ENCODE data around the gene TMEM132A.

Gene TMEM132A

DNA sequence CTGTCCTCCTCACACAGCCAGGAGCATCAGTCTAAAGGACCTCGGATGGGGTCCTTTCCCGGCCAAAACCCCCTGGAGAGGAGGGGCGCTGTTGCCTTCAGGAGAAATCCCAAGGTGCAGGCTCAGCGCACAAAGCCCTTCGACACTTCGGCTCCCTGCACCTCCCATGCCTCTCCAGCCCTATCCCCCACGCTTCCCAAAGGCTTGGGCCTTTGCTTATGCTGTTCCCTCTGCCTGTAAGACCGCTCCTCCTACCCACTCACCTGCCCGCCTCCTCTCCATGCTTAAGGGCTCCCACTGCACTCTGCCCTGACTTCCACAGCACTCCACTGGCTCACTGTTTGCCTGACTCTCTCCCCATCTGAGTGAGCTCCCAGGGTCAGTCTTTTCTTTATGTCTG, 14.2 kb downstream of the TMEM132A start:
- DNase-seq: no peak

DNA sequence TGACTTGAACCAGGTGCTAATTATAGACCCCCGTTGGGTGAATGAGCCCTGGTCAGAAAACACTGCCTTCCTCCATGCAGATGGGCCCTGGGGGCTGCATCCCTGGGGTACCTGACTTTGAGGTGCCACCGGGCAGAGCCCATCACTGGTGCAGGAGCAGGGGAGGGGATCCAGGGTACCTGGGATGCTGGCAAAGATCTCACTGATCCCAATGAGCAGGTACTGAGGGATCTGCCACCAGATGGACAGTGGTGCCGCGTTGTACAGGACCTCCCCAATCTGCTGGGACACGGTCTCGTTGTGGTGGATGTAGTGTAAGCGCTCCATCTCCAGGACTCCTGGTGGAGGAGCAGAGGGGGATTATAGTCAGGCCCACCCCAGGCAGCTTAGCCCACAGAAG, 15.0 kb downstream of the TMEM132A start:
- DNase-seq: no peak

DNA sequence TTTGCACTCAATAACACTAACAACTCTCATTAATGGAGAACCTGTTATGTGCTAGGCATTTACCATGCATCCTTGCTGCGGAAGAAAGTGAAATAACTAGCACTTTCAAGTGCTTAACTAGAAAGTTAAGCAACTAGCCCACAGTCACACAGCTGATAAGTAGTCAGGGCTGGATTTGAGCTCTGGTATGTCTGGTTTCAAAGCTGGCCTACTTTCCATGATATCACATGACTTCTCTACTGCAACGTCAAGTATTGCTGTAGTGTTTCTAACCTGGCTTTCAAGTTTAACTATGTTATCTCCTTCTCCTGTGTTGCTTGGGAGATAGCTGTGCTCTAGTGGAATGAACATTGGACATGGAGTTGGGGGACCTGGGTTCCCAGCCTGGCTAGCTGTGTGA, 15.6 kb downstream of the TMEM132A start:
- DNase-seq: no peak

DNA sequence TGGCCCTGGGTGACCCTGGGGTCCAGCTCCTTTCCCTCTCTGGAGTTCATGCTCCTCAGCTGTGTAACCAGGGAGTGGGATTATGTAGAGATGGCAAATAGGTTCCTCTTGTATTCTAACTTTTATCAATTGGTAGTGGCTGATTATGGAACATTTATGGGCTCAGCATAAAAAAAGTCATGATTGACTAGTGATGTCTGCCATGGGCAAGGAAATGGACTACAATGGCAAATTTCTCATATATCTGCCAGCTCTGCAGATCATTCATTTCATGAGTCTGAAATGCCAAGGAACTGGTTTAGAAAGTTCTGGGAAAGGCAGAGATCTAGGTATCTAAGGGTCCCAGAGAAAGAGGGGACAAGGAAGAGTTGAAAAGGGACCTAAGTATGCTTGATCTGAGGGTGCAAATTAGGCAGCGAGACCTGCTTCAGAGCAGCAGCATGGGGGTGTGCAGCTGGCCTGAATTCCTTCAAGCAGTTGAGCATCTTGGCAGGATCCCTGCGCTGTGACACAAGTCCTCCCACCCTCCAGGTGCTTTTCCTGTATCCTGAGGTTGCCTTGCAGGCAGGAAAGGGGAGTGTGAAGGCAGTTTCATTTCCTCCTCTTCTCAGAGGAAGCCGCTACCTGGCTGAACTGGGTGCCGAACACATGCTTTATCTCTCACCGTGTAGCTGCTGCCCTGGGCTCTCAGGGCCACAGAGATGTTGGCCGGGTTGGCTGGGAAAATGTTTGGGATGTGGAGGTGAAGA, 17.3 kb downstream of the TMEM132A start:
- no peak for DNase-seq

DNA sequence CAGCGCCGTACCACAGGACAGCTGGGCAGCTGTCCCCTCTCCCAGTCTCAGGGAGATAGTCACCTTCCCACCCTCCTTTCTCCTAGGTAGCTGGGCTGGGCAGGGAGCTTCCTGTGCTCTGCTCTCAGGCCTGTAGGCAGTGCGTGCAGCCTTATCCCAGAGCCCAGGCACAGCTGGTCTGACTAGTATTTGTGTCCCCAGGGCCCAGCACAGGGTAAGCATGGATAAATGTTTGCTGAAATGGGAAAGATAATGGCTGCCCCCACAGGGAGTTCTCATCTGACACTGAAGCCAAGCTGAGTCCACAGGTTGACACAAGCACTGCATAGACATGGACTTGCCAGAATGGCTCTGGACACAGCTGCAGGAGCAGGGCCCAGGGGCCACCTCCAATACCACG, 18.0 kb downstream of the TMEM132A start:
- no peak for DNase-seq

DNA sequence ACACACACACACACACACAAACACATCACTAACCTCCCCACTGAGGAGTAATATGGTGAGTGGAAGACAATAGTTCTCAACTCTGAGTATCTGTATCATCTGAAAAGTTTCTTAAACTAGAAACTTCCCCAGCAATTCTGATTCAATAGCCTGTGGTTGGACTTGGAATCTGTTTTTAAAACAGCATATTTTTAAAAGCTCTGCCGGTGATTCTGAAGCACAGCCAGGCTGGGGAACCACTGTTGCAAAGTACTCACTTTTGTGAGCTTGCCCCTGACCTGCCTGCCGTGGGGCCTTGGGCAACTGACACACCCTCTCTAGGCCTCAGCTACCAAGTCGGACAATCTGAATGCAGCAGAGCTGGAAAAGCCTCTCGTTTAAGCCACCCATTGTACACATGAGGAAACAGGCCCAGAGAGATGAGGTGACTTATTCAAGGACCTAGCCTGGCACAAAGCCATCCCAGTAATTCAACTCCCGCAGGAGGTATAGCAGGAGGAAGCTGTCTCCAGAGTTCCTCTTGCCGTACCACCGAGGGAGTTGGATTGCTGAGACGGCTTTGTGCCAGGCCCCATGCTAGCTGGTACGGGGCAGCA, 18.8 kb downstream of the TMEM132A start:
- DNase-seq: no peak

DNA sequence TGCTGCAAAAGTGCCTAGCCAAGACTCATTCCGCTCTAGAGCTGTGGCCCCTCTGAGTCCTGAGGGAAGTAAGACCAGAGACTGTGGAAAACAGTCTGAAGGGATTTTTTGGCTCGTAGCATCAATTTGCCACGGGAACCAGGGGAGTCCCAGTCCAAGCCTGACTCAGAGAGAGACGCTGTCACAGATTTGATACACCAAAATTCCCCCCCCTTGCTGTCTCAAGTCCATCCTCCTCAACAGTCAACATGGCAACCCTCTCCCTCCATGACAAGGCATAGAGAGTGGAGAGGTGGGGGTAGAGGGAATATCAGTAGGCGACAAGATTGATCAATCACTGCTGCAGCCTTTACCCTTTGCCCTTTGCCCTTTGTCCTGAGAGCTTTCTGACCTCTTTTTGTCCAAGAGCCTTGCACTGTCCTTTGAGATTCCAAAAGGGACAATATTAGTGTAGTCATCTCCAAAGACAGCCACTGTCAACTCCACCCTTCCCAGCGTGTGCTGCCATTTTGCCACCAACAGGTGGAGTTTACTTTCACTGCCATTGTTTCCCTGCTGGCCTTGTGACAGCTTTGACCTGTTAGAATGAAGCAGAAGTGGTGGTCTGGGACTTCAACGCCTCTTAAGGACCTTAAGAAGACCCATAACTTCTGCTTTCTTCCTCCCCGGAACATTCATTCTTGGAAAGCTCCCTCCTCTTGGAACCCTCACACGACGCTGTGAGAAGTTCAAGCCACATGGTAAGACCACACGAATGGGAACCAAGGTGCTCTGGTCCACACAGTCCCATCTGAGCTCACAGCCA, 20.4 kb downstream of the TMEM132A start:
- no peak for DNase-seq

DNA sequence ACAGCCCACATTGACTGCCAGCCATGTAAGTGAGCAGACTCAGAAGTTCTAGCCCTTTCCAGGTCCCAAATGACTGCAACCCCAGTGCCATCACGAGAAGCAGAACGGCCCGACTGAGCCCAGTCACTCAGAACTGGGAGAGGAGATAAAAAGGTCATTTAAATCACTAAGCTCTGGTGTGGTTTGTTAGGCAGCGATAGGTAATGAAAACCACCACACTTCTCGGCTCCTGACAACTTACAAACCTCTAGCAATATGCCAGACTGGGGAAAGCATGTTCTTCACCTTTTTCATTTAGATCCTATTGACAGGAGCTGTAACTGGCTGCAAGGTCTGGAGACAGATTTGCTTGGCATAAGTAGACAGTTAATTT, 21.0 kb downstream of the TMEM132A start:
- no peak for DNase-seq

DNA sequence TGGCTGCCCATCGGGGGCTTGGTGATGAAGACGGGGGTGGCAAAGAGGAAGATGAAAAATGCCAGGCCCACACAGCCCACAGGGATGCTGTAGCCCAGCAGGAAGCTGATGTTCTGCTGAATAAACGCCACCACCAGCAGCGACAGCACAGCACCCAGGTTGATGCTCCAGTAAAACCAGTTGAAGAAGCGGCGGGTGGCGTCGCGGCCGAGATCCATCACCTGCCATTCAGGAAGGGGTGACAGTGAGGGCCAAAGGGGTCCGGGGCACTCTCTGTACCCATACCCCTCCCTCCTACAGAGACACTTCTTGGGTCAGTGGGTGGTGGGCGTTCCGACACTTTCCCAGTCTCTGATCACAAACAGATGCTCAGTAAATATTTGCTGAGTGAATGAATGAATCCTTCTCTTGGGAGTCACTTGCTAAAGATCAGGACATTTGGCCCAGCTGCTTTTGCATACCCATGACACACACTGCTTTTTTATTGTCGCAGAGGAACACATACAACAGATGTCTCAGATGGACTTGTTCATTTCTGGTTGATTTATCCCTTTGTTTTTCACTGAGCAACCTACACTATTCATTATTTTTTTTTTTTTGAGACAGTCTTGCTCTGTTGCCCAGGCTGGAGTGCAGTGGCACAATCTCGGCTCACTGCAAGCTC, 22.5 kb downstream of the TMEM132A start:
- DNase-seq: no peak

DNA sequence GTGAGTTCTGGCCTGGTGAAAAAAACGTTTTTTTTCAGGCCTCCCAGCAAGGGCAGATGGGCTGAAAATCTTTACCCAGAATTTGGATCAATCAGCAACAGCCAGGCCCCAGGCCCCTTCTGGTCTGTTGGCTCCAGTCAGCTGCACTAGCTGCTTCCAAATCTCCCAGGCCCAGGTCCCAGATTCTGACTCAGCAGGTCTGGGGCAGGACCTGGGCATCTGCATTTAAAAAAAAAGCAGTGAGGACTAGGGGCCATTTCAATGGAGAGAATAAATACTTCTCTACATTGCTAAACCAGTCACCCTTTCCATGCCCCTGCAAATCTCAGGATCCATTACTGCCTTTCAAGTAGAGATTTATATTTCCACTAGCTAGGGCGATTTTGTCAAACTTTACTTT, 23.4 kb downstream of the TMEM132A start:
- DNase-seq: no peak

DNA sequence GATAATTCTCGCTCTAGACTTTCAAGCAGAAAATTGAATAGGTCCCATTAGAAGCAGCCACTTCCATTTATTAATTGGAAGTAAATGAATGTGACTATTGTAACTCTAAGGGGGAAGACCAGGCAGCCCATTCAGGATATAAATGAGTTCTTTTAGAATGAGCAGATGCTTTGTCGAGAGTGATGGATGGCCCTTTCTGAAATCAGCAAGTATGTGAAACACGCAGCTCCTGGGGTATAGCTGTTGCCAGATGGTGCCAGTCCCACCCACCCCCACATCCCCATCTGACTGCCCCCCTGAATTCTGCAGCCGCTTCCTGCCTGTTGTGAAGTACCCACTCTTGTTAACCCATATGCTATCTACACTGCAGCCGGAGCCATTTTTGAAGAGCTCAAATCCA, 24.0 kb downstream of the TMEM132A start:
- DNase-seq: no peak

DNA sequence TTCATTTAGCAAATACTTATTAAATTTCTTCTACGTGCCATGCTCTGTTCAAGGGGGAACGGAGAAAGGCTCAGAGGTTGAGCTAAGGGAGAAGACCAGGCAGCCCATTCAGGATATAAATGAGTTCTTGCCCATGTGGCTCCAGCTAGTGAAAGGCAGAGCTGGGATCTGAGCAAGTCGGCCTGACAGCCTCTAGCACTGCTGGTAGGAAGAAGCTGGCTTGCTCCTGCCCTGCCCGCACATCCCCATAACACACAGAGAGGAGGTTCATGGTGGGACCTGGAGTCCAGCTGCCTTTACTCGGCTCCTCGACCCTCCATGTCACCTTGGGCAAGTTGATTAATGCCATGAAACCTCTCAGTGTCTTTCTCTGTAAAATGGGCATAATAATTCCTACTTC, 25.8 kb downstream of the TMEM132A start:
- no peak for DNase-seq

DNA sequence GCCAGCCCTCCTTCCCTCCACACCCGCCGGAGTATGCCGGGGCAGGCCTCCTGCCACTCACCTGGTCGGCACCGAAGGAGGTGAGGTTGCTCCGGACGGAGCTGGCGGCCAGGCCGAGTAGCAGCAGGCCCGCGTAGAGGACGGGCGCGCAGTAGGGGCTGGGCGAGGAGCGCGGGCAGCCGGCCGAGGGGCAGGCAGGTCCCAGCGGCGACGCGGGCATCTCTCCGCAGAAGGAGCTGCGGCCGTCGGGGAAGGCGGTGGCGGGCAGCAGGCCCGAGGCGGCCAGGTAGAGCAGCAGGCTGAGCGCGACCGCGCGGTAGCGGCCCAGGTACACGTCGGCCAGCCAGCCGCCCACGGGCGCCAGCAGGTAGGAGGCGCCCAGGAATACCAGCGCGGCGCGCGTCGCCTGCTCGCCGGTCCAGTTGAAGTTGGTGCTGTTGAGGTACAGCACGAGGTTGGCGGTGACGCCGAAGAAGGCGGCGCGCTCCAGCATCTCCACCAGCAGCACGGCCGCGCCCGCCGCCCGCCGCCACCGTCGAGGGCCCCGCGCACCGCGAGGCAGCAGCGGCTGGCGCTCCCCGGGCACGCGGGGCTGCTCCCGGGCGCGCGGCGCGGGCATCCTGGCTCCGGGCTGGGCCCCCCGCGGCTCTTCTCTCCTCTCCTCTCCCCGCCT, 26.8 kb downstream of the TMEM132A start:
- DNase-seq: no peak

DNA sequence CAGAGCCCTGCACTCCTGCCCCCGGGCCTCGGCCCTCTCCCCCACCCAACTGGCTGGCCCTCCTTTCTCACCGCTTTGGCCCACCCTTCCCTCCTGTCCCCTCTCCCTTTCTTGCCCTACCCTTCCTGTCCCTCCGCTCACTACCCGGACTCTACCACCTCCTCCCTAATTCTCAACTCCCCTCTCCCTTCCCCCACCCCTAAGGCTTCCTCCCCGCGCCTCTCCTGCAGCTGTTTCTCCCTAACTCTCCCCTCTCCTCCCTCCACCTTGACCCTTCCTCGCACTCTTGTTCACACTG, 27.3 kb downstream of the TMEM132A start:
- DNase-seq: no peak

DNA sequence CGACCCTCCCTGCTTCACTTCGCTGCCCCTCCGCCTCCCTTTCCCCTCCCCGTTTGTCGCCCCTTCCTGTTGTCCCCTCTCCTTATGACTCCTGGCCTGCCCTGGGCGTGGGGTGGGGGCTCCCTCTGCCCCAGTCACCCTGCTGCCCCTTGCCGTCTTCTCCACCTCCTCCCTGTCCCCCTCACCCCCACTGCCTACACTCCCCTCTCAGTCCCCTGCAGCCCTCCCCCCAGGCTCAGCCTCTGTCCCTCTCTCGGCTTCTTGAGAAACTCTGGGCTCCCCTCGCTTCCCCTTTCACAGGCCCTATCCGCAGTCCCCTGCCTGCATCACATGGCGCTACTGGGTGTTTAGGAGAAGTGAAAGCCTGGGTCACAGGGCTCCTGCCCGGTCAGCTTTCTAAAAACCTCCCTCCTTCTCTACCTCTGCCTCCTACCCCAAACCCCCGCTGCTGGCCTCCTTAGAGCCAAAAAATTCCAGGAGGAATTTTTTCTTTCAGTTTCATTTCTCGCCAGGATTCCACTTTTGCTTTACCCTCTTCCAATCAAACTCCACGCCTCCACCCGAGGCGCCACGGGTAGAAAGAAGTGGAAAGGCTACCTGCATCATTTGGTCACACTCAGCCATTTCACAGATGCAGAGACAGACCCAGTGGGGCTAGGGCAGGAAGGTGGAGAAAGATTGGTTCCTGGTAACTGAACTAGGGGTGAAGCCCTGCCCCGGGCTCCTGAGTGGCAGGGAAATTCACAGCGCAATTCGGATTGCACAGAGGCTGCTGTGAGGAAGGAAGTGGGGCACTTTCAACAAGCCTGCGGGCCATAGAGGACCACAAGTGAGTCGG, 27.9 kb downstream of the TMEM132A start, which contains the start of gene SLC15A3:
TSS of gene SLC15A3 (minus strand) at position 273 of the 838 bp plus-strand sequence. CDS start 625 bp downstream, outside the sequence.
- DNase-seq: peak; percentile 29

DNA sequence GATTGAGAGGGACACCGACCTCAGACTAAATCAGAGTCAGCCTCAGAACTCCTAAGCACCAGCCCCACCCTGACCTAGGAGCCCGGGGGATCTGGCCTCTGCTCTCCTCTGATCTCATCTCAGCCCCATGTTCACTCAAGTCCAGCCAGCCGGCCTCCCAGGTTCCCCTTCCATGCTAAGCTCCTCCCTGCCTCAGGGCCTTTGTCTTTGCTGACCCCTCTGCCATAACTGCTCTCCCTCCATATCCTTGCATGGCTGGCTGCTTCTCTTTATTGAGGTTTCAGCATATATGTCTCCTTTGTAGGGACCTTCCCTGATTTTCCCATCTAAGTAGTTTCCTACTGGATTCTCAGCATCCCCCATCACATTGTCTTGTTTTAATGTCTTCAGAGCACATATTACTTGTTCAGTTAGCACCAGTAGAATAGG, 28.5 kb downstream of the TMEM132A start:
- no peak for DNase-seq

DNA sequence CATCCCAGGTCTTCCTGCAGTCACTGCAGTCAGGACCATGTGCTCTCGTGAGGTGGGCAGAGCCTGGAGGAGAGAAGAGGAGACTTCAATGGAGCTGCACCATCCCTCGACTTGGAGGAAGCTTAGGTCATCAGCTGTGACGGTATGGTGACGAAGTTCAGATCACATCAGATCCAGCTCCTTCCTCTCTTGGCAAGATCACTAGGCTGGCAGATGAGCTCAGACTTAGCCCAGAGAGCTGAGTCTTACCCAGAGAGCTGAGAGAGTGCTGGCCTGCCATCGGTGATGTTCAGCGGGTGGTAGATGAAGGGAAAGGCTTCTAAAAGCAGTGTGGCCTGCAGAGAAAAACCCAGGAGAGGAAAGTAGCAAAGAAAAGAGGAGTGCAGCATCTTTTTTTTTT, 29.5 kb downstream of the TMEM132A start:
- no peak for DNase-seq

DNA sequence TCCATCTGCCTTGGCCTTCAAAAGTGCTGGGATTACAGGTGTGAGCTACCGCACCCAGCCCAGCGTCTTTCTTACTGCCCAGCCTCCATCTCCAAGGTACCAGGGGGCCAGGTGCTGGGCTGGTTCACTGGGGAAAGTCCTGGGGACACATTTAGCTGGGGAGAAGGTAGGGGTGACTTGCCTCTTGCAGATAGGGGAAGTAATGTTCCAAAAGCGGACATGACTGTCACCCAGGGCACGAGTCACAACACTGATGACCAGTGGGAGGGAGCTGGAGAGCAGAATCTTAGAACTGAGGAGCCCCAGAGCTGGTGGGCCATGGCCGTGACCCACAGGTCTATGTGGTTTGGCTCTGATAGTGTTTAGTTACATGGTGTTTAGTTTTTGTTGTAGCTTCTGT, 30.2 kb downstream of the TMEM132A start:
- DNase-seq: no peak

DNA sequence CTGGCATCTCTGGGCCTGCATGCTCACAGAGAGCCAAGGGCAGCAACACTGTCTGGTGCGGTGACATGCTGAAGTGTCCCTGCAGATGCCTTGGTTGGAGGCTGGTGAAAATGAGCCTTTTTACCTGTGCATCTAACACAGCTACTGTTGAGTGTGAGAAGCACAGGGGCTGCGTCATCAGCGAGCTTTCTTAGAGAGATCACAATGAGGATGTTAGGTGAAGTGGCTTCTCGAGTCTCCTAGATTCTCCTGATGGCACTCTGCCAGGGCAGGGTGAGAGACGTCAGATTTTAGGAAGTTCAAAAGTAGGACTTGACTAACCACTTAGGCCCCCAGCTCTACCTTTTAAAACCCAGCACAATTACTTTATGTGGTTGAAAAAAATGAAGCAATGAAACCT, 31.3 kb downstream of the TMEM132A start:
- DNase-seq: no peak

DNA sequence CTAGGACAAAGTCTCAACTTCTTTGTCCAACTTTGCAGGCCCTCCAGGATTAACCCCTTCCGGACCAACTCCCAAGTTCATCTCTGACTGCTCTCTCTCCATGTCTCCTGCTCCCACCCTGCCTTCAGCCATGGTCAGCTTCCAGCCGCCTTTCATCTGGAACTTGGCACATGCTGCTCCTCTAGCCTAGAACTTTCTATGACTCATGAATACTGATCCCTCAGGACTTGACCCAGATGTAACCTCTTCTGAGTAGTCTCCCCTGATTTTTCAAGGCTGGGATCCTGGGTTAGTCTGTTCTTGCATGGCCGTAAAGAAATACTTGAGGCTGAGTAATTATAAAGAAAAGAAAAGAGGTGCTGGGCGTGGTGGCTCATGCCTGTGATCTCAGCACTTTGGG, 32.9 kb downstream of the TMEM132A start:
- no peak for DNase-seq

DNA sequence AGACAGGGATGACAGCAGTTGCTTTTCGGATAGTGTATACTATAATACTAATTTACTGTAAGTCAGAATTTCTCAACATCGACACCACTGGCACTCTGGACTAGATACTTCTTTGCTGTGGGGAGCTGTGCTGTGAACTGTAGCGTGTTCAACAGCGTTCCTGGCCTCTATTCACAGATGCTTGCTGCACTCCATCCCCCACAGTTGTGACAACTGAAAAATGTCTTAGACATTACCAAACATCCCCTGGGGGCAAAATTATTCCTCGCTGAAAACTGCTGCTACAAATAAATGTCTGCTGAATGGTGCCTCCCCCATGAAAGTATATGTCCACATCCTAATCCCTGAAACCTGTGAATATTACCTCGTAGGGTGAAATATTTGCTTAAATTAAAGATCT, 35.2 kb downstream of the TMEM132A start:
- no peak for DNase-seq

DNA sequence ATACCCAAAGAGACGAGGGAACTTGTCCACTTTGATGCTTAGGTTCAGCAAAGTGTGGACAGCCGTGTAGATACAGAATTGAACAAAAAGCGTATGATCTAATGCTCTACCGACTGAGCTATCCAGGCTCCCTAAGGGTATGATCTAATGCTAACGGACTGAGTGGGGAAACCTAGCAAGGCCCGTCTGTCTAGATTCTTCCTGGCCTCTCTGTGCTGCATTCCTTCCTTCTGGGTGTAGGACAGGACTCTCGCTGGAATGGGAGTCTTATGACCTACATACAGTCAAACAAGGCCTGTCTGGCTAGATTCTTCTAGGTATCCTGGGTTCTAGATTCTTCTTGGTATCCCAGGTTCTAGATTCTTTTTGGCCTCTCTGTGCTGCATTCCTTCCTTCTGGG, 36.1 kb downstream of the TMEM132A start:
- DNase-seq: no peak
